ENCODE data around the gene FSD2. TPM values are rescaled to one million over a fixed set of nuclear protein-coding genes. Genes with fewer than 3 reads are reported as not detected.

The FSD2 gene
- total RNA-seq, 1 experiment from 2014 or later = not detected

- no peak for TF ChIP-seq CTCF (IDR thresholded peaks at IDR 0.05; ENCODE audit: insufficient read depth in 1 of 2, low read depth in 1 of 2, low read length in 1 of 2, severe bottlenecking in 1 of 2, unreplicated experiment in 1 of 2)
- DNase-seq = no peak
- no peaks in the 10 kb centered on the region for H3K27me3 ChIP-seq (replicated peaks; ENCODE audit: control insufficient read depth, insufficient read depth, low read length)
- Mint-ChIP-seq H3K36me3 (ENCODE audit: insufficient read depth, unreplicated experiment) (no peaks in the 10 kb centered on the region), H3K27ac (ENCODE audit: unreplicated experiment) (no peak overlapping the region), H3K9me3 (ENCODE audit: unreplicated experiment) (no peaks in the 10 kb centered on the region), H3K4me3 (ENCODE audit: unreplicated experiment) (no peak overlapping the region), H3K4me1 (ENCODE audit: low read depth, unreplicated experiment) (no peaks in the 10 kb centered on the region), H3K27me3 (ENCODE audit: insufficient read depth, unreplicated experiment) (no peaks in the 10 kb centered on the region)
- ChIA-PET POLR2A (no interaction called here), CTCF (no interaction called here)
- intact Hi-C loops (cut with micrococcal nuclease; ENCODE audit: unreplicated experiment) = no loop called here
- no peaks in the 10 kb centered on the region for H3K36me3 ChIP-seq (ENCODE audit: control insufficient read depth, insufficient read depth, low read length)
- BruUV-seq (replicated peaks) = no TSS peak
- no peaks in the 10 kb centered on the region for H3K4me1 ChIP-seq
- H3K4me3 ChIP-seq (ENCODE audit: low read depth, low read length) = no peak overlapping the region
- no peaks in the 10 kb centered on the region for H3K9me3 ChIP-seq
Observed at GRCh38 chr15:82730022-82730530, 75.8 kb downstream of the FSD2 start.

DNA sequence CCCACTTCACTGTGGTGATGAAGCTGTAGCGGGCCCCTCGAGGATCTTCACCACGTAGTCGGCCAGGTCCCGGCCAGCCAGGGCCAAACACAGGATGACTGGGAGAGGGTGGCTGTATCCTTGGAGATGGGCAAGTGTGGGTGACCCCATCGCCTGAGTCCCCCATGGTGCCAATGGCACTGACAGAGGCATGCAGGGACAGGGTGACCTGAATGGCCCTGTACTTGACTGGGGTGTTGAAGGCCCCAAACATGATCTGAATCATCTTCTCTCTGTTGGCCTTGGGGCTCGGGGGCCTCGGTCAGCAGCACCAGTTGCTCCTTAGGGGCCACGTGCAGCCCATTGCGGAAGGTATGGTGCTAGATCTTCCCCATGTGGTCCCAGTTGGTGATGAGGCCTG is 79.1 kb downstream of the FSD2 start:
- Histone ChIP-seq H3K27me3 (replicated peaks; ENCODE audit: control insufficient read depth, insufficient read depth, low read length) (no peaks in the 10 kb centered on the region), H3K36me3 (ENCODE audit: control insufficient read depth, insufficient read depth, low read length) (no peaks in the 10 kb centered on the region), H3K4me3 (ENCODE audit: low read depth, low read length) (no peak overlapping the region), H3K4me1 (no peaks in the 10 kb centered on the region), H3K9me3 (no peaks in the 10 kb centered on the region)
- H3K9me3 Mint-ChIP-seq (ENCODE audit: unreplicated experiment) = no peaks in the 10 kb centered on the region
- no peak overlapping the region for H3K27ac Mint-ChIP-seq (ENCODE audit: unreplicated experiment)
- TF ChIP-seq CTCF (IDR thresholded peaks at IDR 0.05; ENCODE audit: insufficient read depth in 1 of 2, low read depth in 1 of 2, low read length in 1 of 2, severe bottlenecking in 1 of 2, unreplicated experiment in 1 of 2) = no peak
- no peaks in the 10 kb centered on the region for H3K36me3 Mint-ChIP-seq (ENCODE audit: insufficient read depth, unreplicated experiment)
- no TSS peak for BruUV-seq (replicated peaks)
- no peak for DNase-seq
- H3K27me3 Mint-ChIP-seq (ENCODE audit: insufficient read depth, unreplicated experiment) = peaks cover 3% of the 10 kb centered on the region
- ChIA-PET CTCF (no interaction called here), POLR2A (no interaction called here)
- intact Hi-C loops (cut with micrococcal nuclease; ENCODE audit: unreplicated experiment) = no loop called here
- no peaks in the 10 kb centered on the region for H3K4me1 Mint-ChIP-seq (ENCODE audit: low read depth, unreplicated experiment)
- no peak overlapping the region for H3K4me3 Mint-ChIP-seq (ENCODE audit: unreplicated experiment)

- intact Hi-C loops (cut with micrococcal nuclease; ENCODE audit: unreplicated experiment) = no loop called here
- ChIA-PET POLR2A (no interaction called here), CTCF (no interaction called here)
- no peak overlapping the region for H3K27ac Mint-ChIP-seq (ENCODE audit: unreplicated experiment)
- no peaks in the 10 kb centered on the region for H3K4me1 Mint-ChIP-seq (ENCODE audit: low read depth, unreplicated experiment)
- Histone ChIP-seq H3K36me3 (ENCODE audit: control insufficient read depth, insufficient read depth, low read length) (no peaks in the 10 kb centered on the region), H3K4me3 (ENCODE audit: low read depth, low read length) (no peak overlapping the region), H3K27me3 (replicated peaks; ENCODE audit: control insufficient read depth, insufficient read depth, low read length) (no peaks in the 10 kb centered on the region), H3K9me3 (no peaks in the 10 kb centered on the region), H3K4me1 (no peaks in the 10 kb centered on the region)
- TF ChIP-seq CTCF (IDR thresholded peaks at IDR 0.05; ENCODE audit: insufficient read depth in 1 of 2, low read depth in 1 of 2, low read length in 1 of 2, severe bottlenecking in 1 of 2, unreplicated experiment in 1 of 2) = no peak
- no TSS peak for BruUV-seq (replicated peaks)
- peaks cover 5% of the 10 kb centered on the region for H3K36me3 Mint-ChIP-seq (ENCODE audit: insufficient read depth, unreplicated experiment)
- peaks cover 12% of the 10 kb centered on the region for H3K27me3 Mint-ChIP-seq (ENCODE audit: insufficient read depth, unreplicated experiment)
- H3K4me3 Mint-ChIP-seq (ENCODE audit: unreplicated experiment) = no peak overlapping the region
- H3K9me3 Mint-ChIP-seq (ENCODE audit: unreplicated experiment) = peaks cover 10% of the 10 kb centered on the region
- no peak for DNase-seq
Observed at GRCh38 chr15:82715003-82715402, 90.9 kb downstream of the FSD2 start.

All from Caco-2 (cell line).